HEK293T (cell line): ENCODE measurements around the gene ZNF667.

ENCODE experiments used
- CTCF ChIA-PET: fragments of 350-600 bp; formaldehyde crosslinking; extraction: SDS; loops from one replicate; lab custom pipeline; 2021; ENCODE audit warnings: antibody characterized with exemption, inconsistent platforms; lab: Yijun Ruan, JAX
- POLR2A ChIA-PET: fragments of 350-600 bp; formaldehyde crosslinking; extraction: SDS; loops from one replicate; lab custom pipeline; 2020; ENCODE audit warnings: antibody characterized with exemption, inconsistent platforms; lab: Yijun Ruan, JAX
- DNase-seq: peaks from one replicate; pipeline ENCODE4 v3.0.0; 2012; ENCODE audit warnings: mixed read lengths; ENCODE audit errors: extremely low spot score
- ARNT ChIP-seq: fragments of 450-650 bp; IDR thresholded peaks from 2 replicates; pipeline ENCODE4 v1.6.1; 2017; ENCODE audit warnings: mild to moderate bottlenecking
- BHLHE40 ChIP-seq: fragments of 450-650 bp; IDR thresholded peaks from 2 replicates; pipeline ENCODE4 v1.6.1; 2016; ENCODE audit warnings: mild to moderate bottlenecking, moderate library complexity, borderline replicate concordance
- CTBP1 ChIP-seq: fragments of 450-650 bp; IDR thresholded peaks from 2 replicates; pipeline ENCODE4 v1.6.1; 2016; ENCODE audit warnings: borderline replicate concordance
- ELF4 ChIP-seq: fragments of 450-650 bp; IDR thresholded peaks from 2 replicates; pipeline ENCODE4 v1.6.1; 2017; ENCODE audit warnings: antibody characterized with exemption
- FOXA1 ChIP-seq: fragments of 450-650 bp; IDR thresholded peaks from 2 replicates; pipeline ENCODE4 v1.6.1; 2016; ENCODE audit warnings: mild to moderate bottlenecking
- FOXK2 ChIP-seq: fragments of 450-650 bp; IDR thresholded peaks from 2 replicates; pipeline ENCODE4 v1.6.1; 2016; ENCODE audit warnings: mild to moderate bottlenecking
- FOXM1 ChIP-seq: fragments of 450-650 bp; IDR thresholded peaks from 2 replicates; pipeline ENCODE4 v1.6.1; 2017; ENCODE audit warnings: mild to moderate bottlenecking, borderline replicate concordance
- HDGF ChIP-seq: fragments of 450-650 bp; IDR thresholded peaks from 2 replicates; pipeline ENCODE4 v1.6.1; 2017; ENCODE audit warnings: antibody characterized with exemption, borderline replicate concordance
- L3MBTL2 ChIP-seq: fragments of 450-650 bp; conservative IDR thresholded peaks from 2 replicates; pipeline ENCODE4 v1.6.1; 2016; ENCODE audit warnings: mild to moderate bottlenecking
- LEF1 ChIP-seq: fragments of 450-650 bp; IDR thresholded peaks from 2 replicates; pipeline ENCODE4 v1.6.1; 2017; ENCODE audit warnings: mild to moderate bottlenecking, borderline replicate concordance
- NFRKB ChIP-seq: fragments of 450-650 bp; IDR thresholded peaks from 2 replicates; pipeline ENCODE4 v1.6.1; 2016; ENCODE audit warnings: mild to moderate bottlenecking, moderate library complexity
- PKNOX1 ChIP-seq: fragments of 450-650 bp; IDR thresholded peaks from 2 replicates; pipeline ENCODE4 v1.6.1; 2016
- SP1 ChIP-seq: fragments of 450-650 bp; IDR thresholded peaks from 2 replicates; pipeline ENCODE4 v1.6.1; 2017
- SUZ12 ChIP-seq: fragments of 450-650 bp; IDR thresholded peaks from 2 replicates; pipeline ENCODE4 v1.6.1; 2016; ENCODE audit warnings: mild to moderate bottlenecking
- TARDBP ChIP-seq: fragments of 450-650 bp; IDR thresholded peaks from 2 replicates; pipeline ENCODE4 v1.6.1; 2016
- ZNF384 ChIP-seq: fragments of 450-650 bp; IDR thresholded peaks from 2 replicates; pipeline ENCODE4 v1.6.1; 2016

ZNF667 gene

GRCh38 chr19:56477429-56478338, 539 bp upstream of the ZNF667 start:
- POLR2A ChIA-PET, result no interaction called here
- CTCF ChIA-PET, result no interaction called here
- DNase-seq, result no peak
- no peak for TF ChIP-seq SUZ12

DNA sequence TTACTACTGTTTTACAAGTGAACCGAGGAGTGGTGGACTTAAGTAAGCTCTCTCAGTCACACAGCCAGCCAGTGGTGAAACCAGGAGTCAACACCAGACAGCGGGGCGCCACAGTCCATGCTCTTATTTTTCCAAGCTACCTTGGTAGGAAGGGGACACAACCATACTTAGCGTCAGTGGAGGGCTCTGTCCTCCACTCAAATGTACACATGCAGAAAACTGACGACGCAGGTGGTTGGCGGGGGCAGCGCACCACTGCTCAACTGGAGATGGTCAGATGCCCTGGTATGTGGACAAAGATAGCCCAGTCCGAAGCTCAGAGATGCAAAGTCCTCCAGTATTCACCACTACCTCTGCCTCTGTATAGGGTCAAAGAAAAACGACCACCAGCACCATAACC, 1.1 kb downstream of the ZNF667 start:
- CTCF ChIA-PET, result no interaction called here
- POLR2A ChIA-PET, result no interaction called here
- TF ChIP-seq FOXM1, result no peak
- no peak for TF ChIP-seq CTBP1
- TF ChIP-seq FOXA1, result no peak
- DNase-seq, result no peak

DNA sequence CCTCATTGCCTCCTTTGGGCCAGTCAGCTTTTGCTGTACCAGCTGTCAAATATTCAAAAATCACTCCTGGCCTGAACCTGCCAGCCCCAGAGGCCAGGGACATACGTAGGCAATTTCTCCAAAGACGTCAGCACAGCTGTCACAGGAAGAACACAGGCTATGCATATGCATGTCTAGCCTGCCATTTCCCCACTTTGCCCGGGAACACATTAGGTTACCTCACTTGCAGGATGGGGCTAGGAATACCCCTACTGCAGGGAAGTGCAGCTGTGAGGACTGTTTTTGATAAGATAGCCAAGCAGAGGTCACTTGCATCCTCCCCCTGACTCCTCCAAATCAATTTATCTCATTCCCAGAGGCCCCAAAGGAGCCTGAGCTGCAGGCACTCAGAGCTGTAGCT, 2.8 kb downstream of the ZNF667 start:
- CTCF ChIA-PET, result no interaction called here
- TF ChIP-seq HDGF, result no peak
- TF ChIP-seq CTBP1, result no peak
- TF ChIP-seq BHLHE40, result no peak
- TF ChIP-seq ARNT, result no peak
- TF ChIP-seq SUZ12, result no peak
- no peak for TF ChIP-seq FOXA1
- TF ChIP-seq SP1, result no peak
- TF ChIP-seq PKNOX1, result no peak
- no peak for TF ChIP-seq L3MBTL2
- TF ChIP-seq FOXM1, result no peak
- no peak for TF ChIP-seq NFRKB
- TF ChIP-seq TARDBP, result no peak
- no peak for TF ChIP-seq FOXK2
- TF ChIP-seq LEF1, result no peak
- no peak for TF ChIP-seq ELF4
- no peak for TF ChIP-seq ZNF384
- POLR2A ChIA-PET, result no interaction called here
- no peak for DNase-seq

GRCh38 chr19:56441206-56441792, 35.8 kb downstream of the ZNF667 start:
- ChIA-PET CTCF (no interaction called here), POLR2A (no interaction called here)
- no peak for TF ChIP-seq L3MBTL2
- DNase-seq, result no peak

DNA sequence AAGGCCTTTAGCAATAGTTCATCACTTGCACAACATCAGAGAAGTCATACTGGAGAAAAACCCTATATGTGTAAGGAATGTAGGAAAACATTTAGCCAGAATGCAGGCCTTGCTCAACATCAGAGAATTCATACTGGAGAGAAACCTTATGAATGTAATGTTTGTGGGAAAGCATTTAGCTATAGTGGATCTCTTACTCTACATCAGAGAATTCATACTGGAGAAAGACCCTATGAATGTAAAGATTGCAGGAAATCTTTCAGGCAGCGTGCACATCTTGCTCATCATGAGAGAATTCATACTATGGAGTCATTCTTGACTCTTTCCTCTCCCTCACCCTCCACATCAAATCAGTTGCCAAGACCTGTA, 53.2 kb downstream of the ZNF667 start:
- TF ChIP-seq CTBP1, result no peak
- no peak for TF ChIP-seq FOXA1
- no peak for TF ChIP-seq BHLHE40
- no peak for TF ChIP-seq NFRKB
- TF ChIP-seq L3MBTL2, result no peak
- no peak for TF ChIP-seq SP1
- TF ChIP-seq ELF4, result no peak
- TF ChIP-seq ZNF384, result no peak
- TF ChIP-seq FOXM1, result no peak
- TF ChIP-seq TARDBP, result no peak
- POLR2A ChIA-PET, result no interaction called here
- CTCF ChIA-PET, result no interaction called here
- DNase-seq, result no peak

GRCh38 chr19:56423276-56423984, 53.7 kb downstream of the ZNF667 start:
- TF ChIP-seq FOXK2 (no peak), FOXM1 (no peak), LEF1 (no peak), NFRKB (no peak), FOXA1 (no peak)
- ChIA-PET CTCF (no interaction called here), POLR2A (no interaction called here)
- DNase-seq, result no peak

- DNase-seq, result no peak
- CTCF ChIA-PET, result no interaction called here
- POLR2A ChIA-PET, result no interaction called here
- TF ChIP-seq ELF4 (no peak), SUZ12 (no peak), TARDBP (no peak), ARNT (no peak)
Observed at GRCh38 chr19:56405062-56405461, 72.1 kb downstream of the ZNF667 start.

- ChIA-PET POLR2A (no interaction called here), CTCF (no interaction called here)
- TF ChIP-seq CTBP1 (no peak), FOXM1 (no peak), PKNOX1 (no peak), SP1 (no peak), FOXK2 (no peak), BHLHE40 (no peak), HDGF (no peak)
- DNase-seq, result no peak
Observed at GRCh38 chr19:56404705-56405056, 72.5 kb downstream of the ZNF667 start.
